GM21381 (cell line): Measurements from ENCODE around the gene UBALD1.

Source experiments
- ATAC-seq: cut with Tn5 transposase; IDR thresholded peaks from one replicate; pipeline ENCODE4 v1.9.1; 2021; ENCODE audit warnings: mild to moderate bottlenecking, moderate library complexity; ENCODE audit not compliant: unreplicated experiment

UBALD1 gene

GRCh38 chr16:4564661-4565267 lies 49.9 kb downstream of the UBALD1 start:
- ATAC-seq = no peak

DNA sequence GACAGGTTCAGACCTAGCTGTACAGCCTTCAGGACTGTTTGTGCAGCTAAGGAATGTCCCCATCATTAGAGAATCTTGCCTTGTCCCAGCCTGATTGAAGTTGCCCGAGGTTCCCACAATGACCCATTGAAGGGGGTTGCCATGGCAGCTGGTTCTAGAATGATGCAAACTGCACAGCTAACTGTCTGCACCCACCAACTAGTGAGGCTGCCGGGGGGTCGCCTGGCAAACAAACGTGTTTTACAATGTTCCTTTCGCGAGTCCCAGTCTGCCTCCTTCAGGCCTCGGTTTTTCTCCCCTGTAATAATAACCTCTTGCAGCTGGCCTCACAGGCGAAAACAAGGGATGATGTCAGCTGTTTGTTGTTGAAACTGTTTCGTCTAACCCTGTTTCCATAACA lies 53.1 kb downstream of the UBALD1 start:
- no peak for ATAC-seq
